GM12891 (cell line): ENCODE measurements around the gene INPP5F.

Experiments
- PAX5 ChIP-seq: IDR thresholded peaks from 2 replicates; pipeline ENCODE4 v1.6.1; 2011; ENCODE audit warnings: low read length, moderate library complexity, mild to moderate bottlenecking; ENCODE audit not compliant: insufficient read depth, severe bottlenecking
- POLR2A ChIP-seq: IDR thresholded peaks from 2 replicates; pipeline ENCODE4 v1.6.1; 2011; ENCODE audit warnings: low read depth, low read length, control low read depth
- POLR2AphosphoS5 ChIP-seq: IDR thresholded peaks from 2 replicates; pipeline ENCODE4 v1.6.1; 2011; ENCODE audit warnings: low read depth, low read length, control low read depth
- POU2F2 ChIP-seq: IDR thresholded peaks from 2 replicates; pipeline ENCODE4 v1.6.1; 2011; ENCODE audit warnings: low read depth, mild to moderate bottlenecking, control low read depth, low read length, moderate library complexity
- SPI1 ChIP-seq: IDR thresholded peaks from 2 replicates; pipeline ENCODE4 v1.6.1; 2011; ENCODE audit warnings: low read depth, low read length, control low read depth
- TAF1 ChIP-seq: IDR thresholded peaks from 2 replicates; pipeline ENCODE4 v1.6.1; 2011; ENCODE audit warnings: low read depth, low read length, control low read depth

DNA sequence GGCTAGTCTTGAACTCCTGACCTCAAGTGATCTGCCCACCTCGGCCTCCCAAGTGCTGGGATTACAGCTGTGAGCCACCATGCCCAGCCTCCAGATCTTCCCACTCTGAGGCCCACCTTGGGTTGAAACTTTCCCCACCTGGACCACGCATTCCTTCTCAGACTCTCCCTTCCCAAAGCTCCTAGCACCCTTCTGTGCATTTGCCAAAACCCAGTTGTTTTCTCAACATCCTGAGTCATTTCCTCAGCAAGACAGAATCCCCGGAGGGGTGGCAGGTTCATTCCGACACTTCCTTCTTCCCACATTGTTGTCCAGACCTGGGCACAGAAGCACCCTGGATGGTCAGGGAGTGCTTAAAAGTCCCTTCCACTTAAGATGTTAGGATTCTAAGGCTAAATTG, 45.8 kb upstream of the INPP5F start:
- TF ChIP-seq POLR2A (no peak), SPI1 (no peak), POLR2AphosphoS5 (no peak), TAF1 (no peak), PAX5 (no peak), POU2F2 (no peak)
